PC-9 (cell line): Measurements from ENCODE around the gene PCLO. TPM values are rescaled to one million over a fixed set of nuclear protein-coding genes. Genes with fewer than 3 reads are reported as not detected.

Experiments used
- BruUV-seq: library from RNA; stranded (reverse); fragments of 400-500 nt; replicated peaks from 2 replicates; lab custom pipeline; 2021; lab: Mats Ljungman, UMichigan
- CTCF ChIA-PET: fragments of 300-600 bp; sonication (Branson Sonifier 250); formaldehyde crosslinking; loops from one replicate; lab custom pipeline; 2022; ENCODE audit warnings: antibody characterized with exemption; lab: Charles Lee
- POLR2A ChIA-PET: fragments of 300-600 bp; sonication (Branson Sonifier 250); formaldehyde crosslinking; loops from one replicate; lab custom pipeline; 2022; ENCODE audit warnings: antibody characterized with exemption; ENCODE audit not compliant: unreplicated experiment; lab: Charles Lee
- DNase-seq, 2 experiments: peaks; one replicate each; pipeline versions ENCODE4 v3.0.0 to v3.0.0-alpha.2; 2015 to 2022; ENCODE audit warnings: mixed read lengths in 1 of 2
- H2AFZ ChIP-seq: fragments of 200-600 bp; sonication (generic); 2 replicates; pipeline ENCODE4 v1.8.1; 2017; ENCODE audit warnings: antibody characterized with exemption
- H3F3A ChIP-seq: fragments of 200-600 bp; sonication (generic); 2 replicates; pipeline ENCODE4 v1.8.1; 2017; ENCODE audit warnings: antibody characterized with exemption, mild to moderate bottlenecking, low read depth; ENCODE audit not compliant: insufficient read depth
- H3K27ac ChIP-seq: fragments of 200-600 bp; sonication (generic); 2 replicates; pipeline ENCODE4 v1.6.1; 2016; ENCODE audit warnings: mixed run types
- H3K27me3 ChIP-seq: fragments of 200-600 bp; sonication (generic); 2 replicates; pipeline ENCODE4 v1.6.1; 2016; ENCODE audit warnings: low read depth, mixed run types; ENCODE audit not compliant: insufficient read depth
- H3K36me3 ChIP-seq: fragments of 200-600 bp; sonication (generic); 2 replicates; pipeline ENCODE4 v1.6.1; 2016; ENCODE audit warnings: low read depth, mixed run types
- H3K4me1 ChIP-seq: fragments of 200-600 bp; sonication (generic); replicated peaks from 2 replicates; pipeline ENCODE4 v1.6.1; 2016; ENCODE audit warnings: mixed run types; ENCODE audit not compliant: insufficient read depth
- H3K4me2 ChIP-seq: fragments of 200-600 bp; sonication (generic); 2 replicates; pipeline ENCODE4 v1.6.1; 2017; ENCODE audit warnings: mixed run types
- H3K4me3 ChIP-seq: fragments of 200-600 bp; sonication (generic); 2 replicates; pipeline ENCODE4 v1.6.1; 2016; ENCODE audit warnings: mixed run types
- H3K79me2 ChIP-seq: fragments of 200-600 bp; sonication (generic); 2 replicates; pipeline ENCODE4 v1.6.1; 2017; ENCODE audit warnings: low read depth, mixed run types
- H3K9me2 ChIP-seq: fragments of 200-600 bp; sonication (generic); 2 replicates; pipeline ENCODE4 v1.8.1; 2017; ENCODE audit warnings: mild to moderate bottlenecking; ENCODE audit not compliant: insufficient read depth
- H3K9me3 ChIP-seq: fragments of 200-600 bp; sonication (generic); 2 replicates; pipeline ENCODE4 v1.8.1; 2016; ENCODE audit warnings: low read depth; ENCODE audit not compliant: insufficient read depth
- H4K20me1 ChIP-seq: fragments of 200-600 bp; sonication (generic); 2 replicates; pipeline ENCODE4 v1.8.1; 2017; ENCODE audit not compliant: insufficient read depth
- EZH2 ChIP-seq: fragments of 200-600 bp; sonication (generic); IDR thresholded peaks from 2 replicates; pipeline ENCODE4 v1.8.0; 2017; ENCODE audit warnings: antibody characterized with exemption, low read depth
- intact Hi-C: fragments of 100-400 bp; cut with micrococcal nuclease; formaldehyde crosslinking; loops from one replicate; pipeline ENCODE4 v1.10.0; 2022; ENCODE audit not compliant: unreplicated experiment
- total RNA-seq: library from RNA; stranded (reverse); gene quantifications from 2 replicates; pipeline ENCODE4 v1.2.3, GENCODE V29; 2021
- TF ChIP-seq, protein P1 (sequence below): fragments of 200-600 bp; sonication (generic); conservative IDR thresholded peaks from 2 replicates; pipeline ENCODE4 v1.6.1; 2017; ENCODE audit warnings: mixed run types, antibody characterized with exemption, mild to moderate bottlenecking, moderate library complexity

PCLO gene
- total RNA-seq, 1 experiment from 2014 or later, result 4.0 TPM

DNA sequence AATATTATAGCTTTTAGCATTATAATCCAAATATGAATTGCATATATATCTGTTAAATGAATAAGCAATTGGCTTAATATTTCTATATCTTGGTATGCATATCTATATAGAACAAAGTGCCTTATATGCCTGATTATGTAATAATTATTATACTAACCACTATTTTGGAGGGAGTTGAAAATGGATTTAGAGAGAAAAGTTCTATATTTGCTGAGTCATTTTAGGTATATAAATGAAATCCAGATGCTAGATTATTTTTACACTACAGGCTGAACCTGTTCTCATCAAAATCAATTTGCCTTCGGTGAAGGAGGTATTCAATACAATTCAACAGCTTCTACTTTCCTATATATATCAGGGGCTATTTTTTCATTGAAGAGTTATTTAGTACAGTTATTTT, 276.4 kb downstream of the PCLO start:
- Histone ChIP-seq H3K9me2 (no peaks in the 10 kb centered on the region), H3K27me3 (no peaks in the 10 kb centered on the region), H3F3A (no peaks in the 10 kb centered on the region), H3K36me3 (no peaks in the 10 kb centered on the region), H4K20me1 (no peaks in the 10 kb centered on the region), H2AFZ (no peak overlapping the region), H3K4me2 (no peak overlapping the region), H3K79me2 (no peaks in the 10 kb centered on the region), H3K27ac (no peak overlapping the region), H3K4me1 (no peaks in the 10 kb centered on the region), H3K4me3 (no peak overlapping the region), H3K9me3 (no peaks in the 10 kb centered on the region)
- POLR2A ChIA-PET, result no interaction called here
- TF ChIP-seq EZH2, result no peak
- TF ChIP-seq, protein P1, sequence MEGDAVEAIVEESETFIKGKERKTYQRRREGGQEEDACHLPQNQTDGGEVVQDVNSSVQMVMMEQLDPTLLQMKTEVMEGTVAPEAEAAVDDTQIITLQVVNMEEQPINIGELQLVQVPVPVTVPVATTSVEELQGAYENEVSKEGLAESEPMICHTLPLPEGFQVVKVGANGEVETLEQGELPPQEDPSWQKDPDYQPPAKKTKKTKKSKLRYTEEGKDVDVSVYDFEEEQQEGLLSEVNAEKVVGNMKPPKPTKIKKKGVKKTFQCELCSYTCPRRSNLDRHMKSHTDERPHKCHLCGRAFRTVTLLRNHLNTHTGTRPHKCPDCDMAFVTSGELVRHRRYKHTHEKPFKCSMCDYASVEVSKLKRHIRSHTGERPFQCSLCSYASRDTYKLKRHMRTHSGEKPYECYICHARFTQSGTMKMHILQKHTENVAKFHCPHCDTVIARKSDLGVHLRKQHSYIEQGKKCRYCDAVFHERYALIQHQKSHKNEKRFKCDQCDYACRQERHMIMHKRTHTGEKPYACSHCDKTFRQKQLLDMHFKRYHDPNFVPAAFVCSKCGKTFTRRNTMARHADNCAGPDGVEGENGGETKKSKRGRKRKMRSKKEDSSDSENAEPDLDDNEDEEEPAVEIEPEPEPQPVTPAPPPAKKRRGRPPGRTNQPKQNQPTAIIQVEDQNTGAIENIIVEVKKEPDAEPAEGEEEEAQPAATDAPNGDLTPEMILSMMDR, result no peak
- no peak for DNase-seq
- intact Hi-C loops, result no loop called here
- BruUV-seq, result no TSS peak
- CTCF ChIA-PET, result no interaction called here

DNA sequence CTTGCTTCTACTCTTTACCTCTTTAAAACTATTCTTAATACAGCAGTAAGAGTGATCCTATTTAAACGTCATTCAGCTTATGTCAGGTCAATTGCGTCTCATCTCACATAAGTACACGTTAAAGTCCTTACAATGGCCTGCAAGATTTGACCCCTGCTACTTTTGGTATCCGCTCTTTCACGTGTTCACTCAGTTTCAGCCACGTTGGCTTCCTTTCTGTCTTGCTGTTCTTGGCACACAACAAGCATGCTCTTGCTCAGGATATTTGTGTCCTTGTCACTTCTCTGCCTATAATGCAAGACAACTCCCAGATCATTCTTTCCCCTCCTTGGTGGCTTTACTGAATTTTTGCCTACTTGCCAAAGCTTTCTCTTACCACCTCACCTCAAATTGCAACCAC, 296.8 kb downstream of the PCLO start:
- CTCF ChIA-PET, result no interaction called here
- no peak overlapping the region for H3K4me3 ChIP-seq
- no peaks in the 10 kb centered on the region for H3K9me3 ChIP-seq
- no TSS peak for BruUV-seq
- H3K27me3 ChIP-seq, result no peaks in the 10 kb centered on the region
- intact Hi-C loops, result no loop called here
- no peaks in the 10 kb centered on the region for H3K4me1 ChIP-seq
- no peaks in the 10 kb centered on the region for H3K79me2 ChIP-seq
- no peaks in the 10 kb centered on the region for H4K20me1 ChIP-seq
- H3K4me2 ChIP-seq, result no peak overlapping the region
- POLR2A ChIA-PET, result no interaction called here
- no peaks in the 10 kb centered on the region for H3K36me3 ChIP-seq
- no peaks in the 10 kb centered on the region; the same call in 1 of the 2 replicates for H3K9me2 ChIP-seq
- no peaks in the 10 kb centered on the region for H3F3A ChIP-seq
- no peak overlapping the region for H3K27ac ChIP-seq
- no peak for DNase-seq
- no peak overlapping the region for H2AFZ ChIP-seq
- TF ChIP-seq, protein P1, result no peak
- TF ChIP-seq EZH2, result no peak

DNA sequence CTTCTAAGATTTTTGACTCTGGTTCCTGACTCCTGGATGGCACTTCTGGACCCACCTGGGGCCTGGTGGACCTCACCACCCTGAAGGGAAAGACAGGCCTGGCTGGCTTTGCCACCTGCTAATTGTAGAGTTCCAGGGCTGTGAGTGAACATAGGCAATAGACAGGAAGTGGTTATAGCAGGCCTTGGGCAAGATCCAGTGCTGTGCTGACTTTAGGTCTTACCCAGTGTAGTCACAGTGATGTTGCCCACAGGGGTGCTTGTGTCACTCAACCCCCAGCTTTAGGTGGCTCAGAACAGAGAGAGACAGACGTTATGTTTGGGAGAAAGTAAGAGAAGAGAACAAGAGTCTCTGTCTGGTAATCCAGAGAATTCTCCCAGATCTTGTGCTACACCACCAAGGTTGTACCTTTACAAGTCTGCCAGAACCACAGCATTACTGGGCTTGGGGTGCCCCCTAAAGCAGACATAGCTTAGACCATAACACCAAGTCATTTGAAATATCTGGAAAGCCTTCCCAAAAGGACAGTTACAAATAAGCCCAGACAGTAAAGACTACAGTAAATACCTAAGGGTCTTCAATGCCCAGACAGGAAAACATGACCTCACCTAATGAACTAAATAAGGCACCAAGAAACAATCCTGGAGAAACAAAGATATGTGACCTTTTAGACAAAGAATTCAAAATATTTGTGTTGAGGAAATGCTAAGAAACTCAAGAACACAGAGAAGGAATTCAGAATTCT, 303.4 kb downstream of the PCLO start:
- Histone ChIP-seq H3K4me2 (no peak overlapping the region), H3K4me3 (no peak overlapping the region), H3K36me3 (no peaks in the 10 kb centered on the region), H3K9me2 (no peaks in the 10 kb centered on the region), H3K9me3 (no peaks in the 10 kb centered on the region), H3K27me3 (no peaks in the 10 kb centered on the region), H3K4me1 (no peaks in the 10 kb centered on the region), H2AFZ (no peak overlapping the region), H3K27ac (no peak overlapping the region), H4K20me1 (no peaks in the 10 kb centered on the region), H3F3A (no peaks in the 10 kb centered on the region), H3K79me2 (no peaks in the 10 kb centered on the region)
- no TSS peak for BruUV-seq
- ChIA-PET POLR2A (interaction anchor here (0.6 kb wide), 1 partner anchor 22 kb away, joined by 3 read pairs; no protein-coding TSS in a partner anchor), CTCF (no interaction called here)
- intact Hi-C loops, result no loop called here
- TF ChIP-seq EZH2, result no peak
- TF ChIP-seq, protein P1, result no peak
- DNase-seq, result no peak
